BJ (cell line): ENCODE data around the gene GCHFR. TPM values are rescaled to one million over a fixed set of nuclear protein-coding genes. Genes with fewer than 3 reads are reported as not detected.
A peak's percentile ranks its signal among the peaks of the same experiment; 100 is the strongest.

ENCODE experiments used
- CTCF ChIA-PET: fragments of 350-600 bp; formaldehyde crosslinking; extraction: SDS; loops from one replicate; lab custom pipeline; 2021; ENCODE audit warnings: antibody characterized with exemption, inconsistent platforms; lab: Yijun Ruan, JAX
- POLR2A ChIA-PET: fragments of 300-600 bp; sonication (Branson Sonifier 250); formaldehyde crosslinking; extraction: SDS; loops from one replicate; lab custom pipeline; 2021; ENCODE audit warnings: antibody characterized with exemption; lab: Charles Lee
- DNase-seq: peaks from one replicate; pipeline ENCODE4 v3.0.0-alpha.2; 2011; ENCODE audit warnings: low read depth
- H3K27me3 ChIP-seq: 2 replicates; pipeline ENCODE4 v1.6.0; 2011; ENCODE audit warnings: low read length; ENCODE audit not compliant: control insufficient read depth, insufficient read depth
- H3K36me3 ChIP-seq: 2 replicates; pipeline ENCODE4 v1.5.1; 2011; ENCODE audit warnings: low read length; ENCODE audit not compliant: control insufficient read depth, insufficient read depth
- H3K4me3 ChIP-seq: 2 replicates; pipeline ENCODE4 v1.5.1; 2011; ENCODE audit warnings: low read depth, mild to moderate bottlenecking, control low read depth, low read length
- polyA minus RNA-seq: library from RNA; depleted of rRNA, polyadenylated mRNA; stranded (reverse); fragments of >200 nt; gene quantifications from 2 replicates; pipeline ENCODE4 v1.2.3, GENCODE V29; 2011; rRNA and poly(A)+ RNA removed
- polyA plus RNA-seq: library from polyadenylated mRNA; depleted of rRNA; stranded (reverse); fragments of >200 nt; gene quantifications from 2 replicates; pipeline ENCODE4 v1.2.3, GENCODE V29; 2011; rRNA removed
- TF ChIP-seq, protein P1 (sequence below): IDR thresholded peaks from 2 replicates; pipeline ENCODE4 v1.5.1; 2011; ENCODE audit warnings: low read depth, mild to moderate bottlenecking, control low read depth, inconsistent platforms, low read length, moderate library complexity; ENCODE audit not compliant: insufficient read depth

The GCHFR gene
- polyA plus RNA-seq = 2.5 and 3.1 TPM in 2 replicates
- polyA minus RNA-seq = 0.51 and 0.76 TPM in 2 replicates

DNA sequence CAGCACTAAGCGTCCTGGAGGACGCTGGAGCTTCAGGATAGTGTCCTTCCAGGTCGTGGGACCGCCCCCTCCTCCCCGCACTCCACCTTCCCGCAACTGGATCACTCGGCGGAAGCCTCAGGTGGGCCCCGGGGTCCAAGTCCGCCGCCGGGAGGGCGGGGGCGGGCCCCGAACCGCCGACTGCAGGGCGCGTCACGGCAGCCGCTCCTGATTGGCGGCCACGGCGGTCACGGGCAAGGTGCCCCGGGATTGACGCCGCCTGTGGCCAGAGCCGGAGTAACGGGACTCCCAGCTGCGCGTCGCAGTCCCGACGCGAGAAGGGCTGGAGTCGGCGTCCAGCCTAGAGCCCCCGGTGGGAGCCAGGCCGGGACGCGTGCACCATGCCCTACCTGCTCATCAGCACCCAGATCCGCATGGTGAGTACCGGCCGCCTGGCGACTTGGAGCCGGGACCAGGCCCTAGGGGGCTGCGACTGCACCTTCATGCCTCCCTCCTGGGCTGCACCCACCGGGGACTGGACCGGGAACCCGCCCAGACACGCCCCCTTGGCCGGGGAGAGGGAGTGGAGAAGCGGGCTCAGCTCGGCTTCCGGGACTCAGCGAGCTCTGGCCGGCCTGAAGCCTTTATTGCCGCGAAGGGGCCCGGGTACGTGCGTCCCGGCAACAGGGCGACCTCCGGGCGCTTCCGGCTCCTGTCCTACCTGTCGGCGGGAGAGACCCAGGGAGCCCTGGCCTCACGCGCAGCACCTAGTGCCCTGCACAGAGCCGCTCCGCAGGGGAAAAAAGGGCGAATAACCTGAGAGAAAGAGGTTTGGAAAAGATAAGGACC, at the start of gene GCHFR:
Gene GCHFR (plus strand): TSS at position 268 of the 828 bp plus-strand sequence. CDS start 113 bp downstream, at position 381.
- peaks cover 1% of the 10 kb centered on the region; the same call in 1 of the 2 replicates for H3K36me3 ChIP-seq
- peak within 1 kb of the TSS; percentile 54 for H3K4me3 ChIP-seq
- ChIA-PET POLR2A (interaction anchor here (0.6 kb wide), 1 partner anchor 174 kb away, joined by 4 read pairs; no protein-coding TSS in a partner anchor), CTCF (interaction anchor here (0.7 to 1.9 kb wide), 8 partner anchors 13 to 130 kb away, joined by 3 to 7 read pairs (median 3); partner anchors contain the start of genes SPINT1 and VPS18)
- H3K27me3 ChIP-seq = peaks cover 1% of the 10 kb centered on the region; the same call in 1 of the 2 replicates
- TF ChIP-seq, protein P1, sequence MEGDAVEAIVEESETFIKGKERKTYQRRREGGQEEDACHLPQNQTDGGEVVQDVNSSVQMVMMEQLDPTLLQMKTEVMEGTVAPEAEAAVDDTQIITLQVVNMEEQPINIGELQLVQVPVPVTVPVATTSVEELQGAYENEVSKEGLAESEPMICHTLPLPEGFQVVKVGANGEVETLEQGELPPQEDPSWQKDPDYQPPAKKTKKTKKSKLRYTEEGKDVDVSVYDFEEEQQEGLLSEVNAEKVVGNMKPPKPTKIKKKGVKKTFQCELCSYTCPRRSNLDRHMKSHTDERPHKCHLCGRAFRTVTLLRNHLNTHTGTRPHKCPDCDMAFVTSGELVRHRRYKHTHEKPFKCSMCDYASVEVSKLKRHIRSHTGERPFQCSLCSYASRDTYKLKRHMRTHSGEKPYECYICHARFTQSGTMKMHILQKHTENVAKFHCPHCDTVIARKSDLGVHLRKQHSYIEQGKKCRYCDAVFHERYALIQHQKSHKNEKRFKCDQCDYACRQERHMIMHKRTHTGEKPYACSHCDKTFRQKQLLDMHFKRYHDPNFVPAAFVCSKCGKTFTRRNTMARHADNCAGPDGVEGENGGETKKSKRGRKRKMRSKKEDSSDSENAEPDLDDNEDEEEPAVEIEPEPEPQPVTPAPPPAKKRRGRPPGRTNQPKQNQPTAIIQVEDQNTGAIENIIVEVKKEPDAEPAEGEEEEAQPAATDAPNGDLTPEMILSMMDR = peak; percentile 33
- DNase-seq = no peak

DNA sequence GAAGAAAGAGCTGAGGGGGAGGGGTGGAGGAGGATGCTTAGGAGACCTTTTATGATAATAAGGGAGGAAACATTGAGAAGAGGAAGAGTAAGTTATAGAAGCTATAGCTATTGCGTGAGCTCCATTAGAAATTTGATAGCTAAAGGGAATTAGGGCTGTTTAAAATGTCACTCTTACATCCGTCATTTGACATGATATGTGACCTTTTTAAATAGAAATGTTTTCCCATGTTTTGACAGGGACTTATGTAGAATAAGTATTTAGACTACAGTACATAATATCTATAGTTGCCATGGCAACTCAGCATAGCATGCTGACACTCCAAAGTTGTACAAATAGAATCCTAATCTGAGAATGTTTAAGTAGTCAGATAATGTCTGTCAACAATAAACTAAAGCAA, 49.7 kb upstream of the GCHFR start:
- ChIA-PET POLR2A (no interaction called here), CTCF (interaction anchor here (0.9 to 1.0 kb wide), 2 partner anchors 18 to 20 kb away, joined by 3 to 4 read pairs; no protein-coding TSS in a partner anchor)
- no peak for DNase-seq
- peaks cover 2% of the 10 kb centered on the region; the same call in 1 of the 2 replicates for H3K36me3 ChIP-seq
- TF ChIP-seq, protein P1 = no peak
- no peaks in the 10 kb centered on the region for H3K27me3 ChIP-seq
- no peak overlapping the region for H3K4me3 ChIP-seq

DNA sequence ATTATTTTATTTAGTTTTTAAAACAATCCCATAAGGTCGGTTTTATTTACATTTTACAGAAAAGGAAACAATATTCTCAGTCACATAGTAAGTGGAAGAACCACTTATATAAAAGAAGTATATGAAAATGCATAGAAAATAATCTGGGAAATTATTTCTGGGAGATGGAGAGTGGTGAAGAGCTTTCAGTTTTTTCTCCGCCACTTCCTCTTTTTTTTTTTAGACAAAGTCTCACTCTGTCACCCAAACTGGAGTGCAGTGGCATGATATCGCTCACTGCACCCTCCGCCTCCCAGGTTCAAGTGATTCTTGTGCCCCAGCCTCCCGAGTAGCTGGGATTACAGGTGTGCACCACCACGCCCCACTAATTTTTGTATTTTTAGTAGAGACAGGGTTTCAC, 47.7 kb upstream of the GCHFR start:
- H3K36me3 ChIP-seq = no peaks in the 10 kb centered on the region
- CTCF ChIA-PET = no interaction called here
- TF ChIP-seq, protein P1 = no peak
- POLR2A ChIA-PET = no interaction called here
- DNase-seq = no peak
- no peak overlapping the region for H3K4me3 ChIP-seq
- H3K27me3 ChIP-seq = no peaks in the 10 kb centered on the region

DNA sequence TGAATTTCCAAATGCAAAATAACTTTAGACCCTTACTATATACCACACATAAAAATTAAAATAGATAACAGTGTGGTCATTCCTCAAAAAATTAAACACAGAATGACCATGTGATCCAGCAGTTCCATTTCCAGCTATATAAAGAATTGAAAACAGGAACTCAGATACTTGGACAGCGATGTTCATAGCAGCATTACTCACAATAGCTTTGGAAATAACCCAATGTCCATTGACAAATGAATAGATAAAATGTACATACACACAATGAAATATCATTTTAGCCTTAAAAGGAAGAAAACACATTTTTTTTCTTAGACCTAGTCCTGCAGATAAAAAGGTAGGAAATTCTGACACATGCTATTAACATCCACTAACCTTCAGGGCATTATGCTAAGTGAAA, 42.2 kb upstream of the GCHFR start:
- TF ChIP-seq, protein P1 = no peak
- no peaks in the 10 kb centered on the region for H3K36me3 ChIP-seq
- H3K27me3 ChIP-seq = no peaks in the 10 kb centered on the region
- ChIA-PET CTCF (no interaction called here), POLR2A (no interaction called here)
- DNase-seq = no peak
- H3K4me3 ChIP-seq = no peak overlapping the region

DNA sequence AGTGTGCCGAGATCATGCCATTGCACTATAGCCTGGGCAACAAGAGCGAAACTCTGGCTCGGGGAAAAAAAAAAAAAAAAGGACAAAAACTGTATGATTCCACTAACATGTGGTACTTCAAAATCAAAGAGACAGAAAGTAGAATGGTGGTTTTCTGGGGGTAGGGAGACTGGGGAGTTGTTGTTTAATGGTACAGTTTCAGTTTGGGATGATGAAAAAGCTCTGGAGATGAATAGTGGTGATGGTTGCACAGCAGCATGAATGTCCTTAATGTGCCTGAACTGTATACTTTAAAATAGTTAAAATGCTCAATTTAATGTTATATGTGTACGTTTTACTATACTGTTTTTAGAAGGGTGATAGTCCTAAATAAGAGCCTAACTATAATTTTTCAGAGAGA, 41.5 kb upstream of the GCHFR start:
- H3K36me3 ChIP-seq = no peaks in the 10 kb centered on the region
- ChIA-PET POLR2A (no interaction called here), CTCF (no interaction called here)
- TF ChIP-seq, protein P1 = no peak
- H3K27me3 ChIP-seq = no peaks in the 10 kb centered on the region
- no peak overlapping the region for H3K4me3 ChIP-seq
- DNase-seq = no peak
